GM19438 (cell line): Measurements from ENCODE around the gene TSSK6.

Experiments
- ATAC-seq: cut with Tn5 transposase; IDR thresholded peaks from one replicate; pipeline ENCODE4 v1.9.1; 2021; ENCODE audit warnings: low read depth; ENCODE audit not compliant: unreplicated experiment

TSSK6 gene

GRCh38 chr19:19531951-19532805 lies 16.8 kb upstream of the TSSK6 start:
- no peak for ATAC-seq

- no peak for ATAC-seq
Measured at GRCh38 chr19:19530889-19531288, 15.5 kb upstream of the TSSK6 start.

- ATAC-seq: no peak
Measured at GRCh38 chr19:19530423-19530804, 15.1 kb upstream of the TSSK6 start.

- no peak for ATAC-seq
Measured at GRCh38 chr19:19529783-19530422, 14.6 kb upstream of the TSSK6 start.

DNA sequence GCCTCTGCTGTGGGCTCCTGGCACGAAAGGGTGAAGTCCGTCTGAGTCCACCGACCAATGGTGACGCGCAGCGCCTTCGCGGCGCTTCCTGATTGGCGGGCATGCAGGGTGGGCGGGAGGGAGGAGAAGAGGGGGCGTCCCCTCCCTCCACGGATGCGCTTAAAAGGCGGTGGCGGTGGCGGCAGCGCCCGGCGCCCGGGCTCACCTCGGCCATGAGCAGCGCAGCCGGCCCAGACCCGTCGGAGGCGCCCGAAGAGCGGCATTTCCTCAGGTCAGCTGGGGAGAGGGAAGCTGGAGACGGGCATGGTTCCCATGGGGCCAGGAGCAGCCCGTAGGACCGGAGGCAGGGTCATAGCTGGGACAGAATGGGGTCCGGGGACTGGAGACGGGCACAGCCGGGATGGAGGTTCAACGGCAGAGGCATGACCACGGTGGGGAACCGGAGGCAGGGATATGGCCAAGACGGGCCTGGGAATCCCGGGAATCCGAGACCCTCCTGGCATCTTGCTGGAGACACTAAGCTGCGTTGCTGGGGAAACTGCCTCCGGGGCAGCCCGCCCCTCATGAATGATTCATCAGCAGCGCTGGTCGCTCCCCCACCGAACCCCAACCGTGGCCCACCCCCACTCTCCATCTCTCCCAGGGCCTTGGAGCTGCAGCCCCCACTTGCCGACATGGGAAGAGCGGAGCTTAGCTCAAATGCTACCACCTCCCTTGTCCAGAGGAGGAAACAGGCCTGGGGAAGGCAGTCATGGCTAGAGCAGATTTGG lies 13.6 kb upstream of the TSSK6 start, which contains the start of gene YJEFN3:
TSS of gene YJEFN3 (plus strand) at position 191 of the 770 bp plus-strand sequence. CDS start at position 213, 22 bp downstream.
- no peak for ATAC-seq

GRCh38 chr19:19527674-19528625 lies 12.6 kb upstream of the TSSK6 start:
- no peak for ATAC-seq

- no peak for ATAC-seq
Measured at GRCh38 chr19:19527371-19527656, 12.0 kb upstream of the TSSK6 start.

DNA sequence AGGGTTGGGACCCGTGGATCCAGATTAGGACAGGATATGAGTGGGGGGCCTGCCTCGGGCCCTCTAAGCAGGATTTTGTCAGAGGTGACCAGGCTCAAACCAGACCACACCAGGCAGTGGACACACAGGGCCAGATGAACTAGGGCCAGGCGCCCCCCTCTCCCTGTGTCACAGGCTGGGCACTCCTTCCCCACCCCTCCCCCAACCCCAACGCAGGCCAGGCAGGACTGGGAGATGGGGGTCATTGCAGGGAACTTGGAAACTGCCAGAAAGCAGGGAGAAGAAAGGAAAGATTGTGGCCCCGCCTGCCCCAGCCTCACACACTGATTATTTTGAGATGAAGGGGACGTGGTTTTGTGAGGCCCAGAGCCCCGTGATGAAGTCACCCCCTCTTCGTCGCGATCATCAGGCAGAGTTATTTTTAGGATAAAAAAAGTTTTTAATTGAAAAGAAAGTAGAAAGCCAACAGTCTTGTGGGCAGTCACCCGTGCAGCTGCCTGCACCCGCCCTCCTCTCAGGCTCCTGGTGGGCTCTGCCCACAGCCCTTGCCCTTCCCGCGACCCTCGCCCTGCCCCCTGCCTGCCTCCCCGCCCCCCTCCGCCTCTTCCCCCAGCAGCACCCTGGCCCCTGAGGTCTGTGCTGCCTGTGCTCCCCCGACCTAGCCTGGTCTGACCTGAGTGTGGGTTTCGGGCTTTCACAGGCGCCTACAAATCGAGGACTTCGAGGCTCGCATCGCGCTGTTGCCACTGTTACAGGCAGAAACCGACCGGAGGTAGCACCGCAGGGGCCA lies 11.4 kb upstream of the TSSK6 start:
- ATAC-seq: no peak

GRCh38 chr19:19525611-19526380 lies 10.4 kb upstream of the TSSK6 start:
- no peak for ATAC-seq

- ATAC-seq: no peak
Measured at GRCh38 chr19:19524053-19524452, 8.7 kb upstream of the TSSK6 start.

GRCh38 chr19:19523177-19523576 lies 7.8 kb upstream of the TSSK6 start:
- ATAC-seq: no peak

- ATAC-seq: no peak
Measured at GRCh38 chr19:19520989-19521388, 5.6 kb upstream of the TSSK6 start.

- ATAC-seq: no peak
Measured at GRCh38 chr19:19517235-19517619, 1.9 kb upstream of the TSSK6 start.

- ATAC-seq: peak; percentile 78
Measured at GRCh38 chr19:19515642-19516519, 533 bp upstream of the TSSK6 start, which contains the start of gene NDUFA13. Gene NDUFA13 (plus strand): TSS chr19:19516225. CDS start chr19:19516239, 14 bp downstream.

GRCh38 chr19:19514215-19514657 lies 1.1 kb downstream of the TSSK6 start:
- ATAC-seq: no peak

DNA sequence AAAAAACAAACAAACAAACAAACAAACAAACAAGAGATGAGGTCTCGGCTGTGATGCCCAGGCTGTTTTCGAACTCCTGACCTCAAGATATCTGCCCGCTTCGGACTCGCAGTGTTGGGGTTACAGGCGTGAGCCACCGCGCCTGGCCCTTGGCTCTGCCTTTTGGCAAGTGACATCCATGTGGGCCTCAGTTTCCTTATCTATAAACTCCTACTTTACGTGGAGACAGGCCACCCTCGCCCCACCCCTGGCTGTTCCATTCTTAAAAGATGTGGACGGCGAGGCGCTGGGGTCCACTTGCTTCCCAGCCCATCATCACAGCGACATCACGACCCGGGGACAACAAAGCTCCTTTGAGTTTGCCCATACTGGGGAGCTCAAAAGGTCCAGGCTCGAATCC lies 1.7 kb downstream of the TSSK6 start:
- ATAC-seq: no peak

DNA sequence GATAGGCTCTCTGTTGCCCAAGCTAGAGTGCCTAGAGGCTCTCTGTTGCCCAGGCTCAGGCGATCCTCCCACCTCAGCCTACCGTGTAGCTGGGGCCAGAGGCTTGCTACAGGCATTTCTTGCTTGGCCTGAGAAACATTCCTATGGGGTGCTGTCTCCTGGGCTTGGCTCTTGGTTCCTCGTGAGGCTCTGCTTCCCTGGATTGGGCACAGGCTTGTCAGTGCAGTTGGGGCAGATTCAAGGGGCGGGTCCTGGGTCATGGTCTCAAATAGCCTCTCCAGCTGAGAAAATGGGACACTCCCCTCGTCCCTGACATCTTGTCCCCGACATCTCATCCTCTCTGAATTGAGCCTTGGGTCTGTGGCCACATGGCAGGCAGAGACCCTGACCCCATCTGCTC lies 4.9 kb downstream of the TSSK6 start:
- ATAC-seq: no peak

GRCh38 chr19:19508217-19508616 lies 7.1 kb downstream of the TSSK6 start:
- ATAC-seq: no peak
